Measurements from ENCODE around the gene TRIM40. TPM values are rescaled to one million over a fixed set of nuclear protein-coding genes. Genes with fewer than 3 reads are reported as not detected.

Gene TRIM40
- total RNA-seq, 1 donor from 2014 or later, result not detected

GRCh38 chr6:30096829-30097228, 39.1 kb upstream of the TRIM40 start:
- Mint-ChIP-seq H3K27me3 (ENCODE audit: low read depth) (peaks cover 99% of the 10 kb centered on the region), H3K4me3 (no peak overlapping the region), H3K27ac (ENCODE audit: unreplicated experiment) (no peak overlapping the region), H3K4me1 (peaks cover 24% of the 10 kb centered on the region), H3K9me3 (no peaks in the 10 kb centered on the region), H3K36me3 (ENCODE audit: low read depth) (no peaks in the 10 kb centered on the region)
- TF ChIP-seq, protein P1, sequence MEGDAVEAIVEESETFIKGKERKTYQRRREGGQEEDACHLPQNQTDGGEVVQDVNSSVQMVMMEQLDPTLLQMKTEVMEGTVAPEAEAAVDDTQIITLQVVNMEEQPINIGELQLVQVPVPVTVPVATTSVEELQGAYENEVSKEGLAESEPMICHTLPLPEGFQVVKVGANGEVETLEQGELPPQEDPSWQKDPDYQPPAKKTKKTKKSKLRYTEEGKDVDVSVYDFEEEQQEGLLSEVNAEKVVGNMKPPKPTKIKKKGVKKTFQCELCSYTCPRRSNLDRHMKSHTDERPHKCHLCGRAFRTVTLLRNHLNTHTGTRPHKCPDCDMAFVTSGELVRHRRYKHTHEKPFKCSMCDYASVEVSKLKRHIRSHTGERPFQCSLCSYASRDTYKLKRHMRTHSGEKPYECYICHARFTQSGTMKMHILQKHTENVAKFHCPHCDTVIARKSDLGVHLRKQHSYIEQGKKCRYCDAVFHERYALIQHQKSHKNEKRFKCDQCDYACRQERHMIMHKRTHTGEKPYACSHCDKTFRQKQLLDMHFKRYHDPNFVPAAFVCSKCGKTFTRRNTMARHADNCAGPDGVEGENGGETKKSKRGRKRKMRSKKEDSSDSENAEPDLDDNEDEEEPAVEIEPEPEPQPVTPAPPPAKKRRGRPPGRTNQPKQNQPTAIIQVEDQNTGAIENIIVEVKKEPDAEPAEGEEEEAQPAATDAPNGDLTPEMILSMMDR (conservative IDR thresholded peaks at IDR 0.05), result no peak
- DNase-seq (ENCODE audit: low read depth, low spot score), result no peak

GRCh38 chr6:30097902-30098768, 37.8 kb upstream of the TRIM40 start:
- Mint-ChIP-seq H3K27ac (ENCODE audit: unreplicated experiment) (no peak overlapping the region), H3K9me3 (no peaks in the 10 kb centered on the region), H3K27me3 (ENCODE audit: low read depth) (peaks cover 99% of the 10 kb centered on the region), H3K4me1 (peaks cover 33% of the 10 kb centered on the region), H3K4me3 (peak overlapping the region; percentile 16), H3K36me3 (ENCODE audit: low read depth) (no peaks in the 10 kb centered on the region)
- no peak for DNase-seq (ENCODE audit: low read depth, low spot score)
- TF ChIP-seq, protein P1 (conservative IDR thresholded peaks at IDR 0.05), result no peak

DNA sequence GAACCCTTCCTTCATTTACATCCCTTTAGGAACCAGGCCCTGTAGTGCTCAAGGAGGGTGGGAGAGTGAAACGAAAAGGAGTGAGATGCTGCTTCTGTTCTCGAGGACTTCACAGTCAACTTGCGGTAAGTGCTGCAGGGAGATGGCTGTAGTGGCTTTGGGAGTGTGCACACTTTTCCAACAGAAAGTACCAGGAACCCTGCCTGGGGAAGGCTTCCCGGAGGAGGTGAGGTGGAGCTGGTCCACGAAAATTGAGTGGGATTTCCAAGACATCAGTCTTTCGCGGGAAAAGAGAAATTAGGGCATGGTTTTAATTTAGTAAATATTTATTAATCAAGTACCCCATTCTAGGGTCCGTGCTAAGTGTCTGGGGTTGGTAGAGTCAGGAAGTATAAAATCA, 35.8 kb upstream of the TRIM40 start:
- H3K4me1 Mint-ChIP-seq, result peaks cover 38% of the 10 kb centered on the region
- H3K27me3 Mint-ChIP-seq (ENCODE audit: low read depth), result peaks cover 99% of the 10 kb centered on the region
- TF ChIP-seq, protein P1 (conservative IDR thresholded peaks at IDR 0.05), result no peak
- H3K36me3 Mint-ChIP-seq (ENCODE audit: low read depth), result no peaks in the 10 kb centered on the region
- H3K27ac Mint-ChIP-seq (ENCODE audit: unreplicated experiment), result no peak overlapping the region
- H3K4me3 Mint-ChIP-seq, result no peak overlapping the region
- no peak for DNase-seq (ENCODE audit: low read depth, low spot score)
- H3K9me3 Mint-ChIP-seq, result no peaks in the 10 kb centered on the region

DNA sequence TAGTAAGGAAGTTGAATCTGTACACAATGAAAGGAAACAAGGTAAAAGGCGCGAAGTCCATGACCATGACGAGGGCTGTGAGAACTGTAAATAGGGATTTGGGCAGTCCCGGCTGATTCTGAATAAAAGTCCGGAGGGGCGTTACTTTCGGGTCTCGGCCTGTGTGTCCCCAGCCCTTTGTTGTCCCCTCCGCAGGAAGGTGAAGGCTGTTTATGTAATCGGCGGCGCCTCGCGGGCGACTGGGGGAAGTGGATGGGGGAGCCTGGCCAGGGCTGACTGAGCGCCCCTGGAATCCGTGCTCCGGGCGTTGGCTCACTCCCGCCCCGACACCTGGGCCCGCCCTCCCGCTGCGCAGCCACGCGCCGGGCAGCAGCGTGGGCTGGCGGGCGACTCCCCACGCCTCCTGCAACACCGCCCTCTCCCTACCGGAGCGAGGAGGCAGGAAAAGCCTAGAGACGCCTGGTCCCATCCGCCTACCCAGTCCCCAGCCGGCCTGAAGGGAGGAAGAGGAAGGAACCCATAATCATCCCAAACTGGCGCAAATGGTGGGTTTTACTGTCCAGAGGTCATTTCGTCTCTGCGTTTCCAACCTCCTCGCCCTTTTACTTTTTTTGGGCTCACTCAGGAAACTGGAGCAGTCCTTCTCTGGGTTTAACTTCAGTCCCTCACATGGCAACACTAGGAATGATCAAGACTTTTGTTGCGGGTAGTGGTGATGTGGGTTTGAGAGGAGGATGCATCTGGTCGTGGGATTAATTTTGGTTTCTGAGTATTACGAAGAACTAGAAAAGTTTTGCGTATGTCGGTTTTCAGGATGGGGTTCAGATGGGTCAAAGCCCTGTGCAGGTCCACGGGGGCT, 35.1 kb upstream of the TRIM40 start:
- Mint-ChIP-seq H3K36me3 (ENCODE audit: low read depth) (no peaks in the 10 kb centered on the region), H3K27me3 (ENCODE audit: low read depth) (peaks cover 97% of the 10 kb centered on the region), H3K27ac (ENCODE audit: unreplicated experiment) (no peak overlapping the region), H3K4me1 (peaks cover 34% of the 10 kb centered on the region), H3K4me3 (peak overlapping the region; percentile 84), H3K9me3 (no peaks in the 10 kb centered on the region)
- TF ChIP-seq, protein P1 (conservative IDR thresholded peaks at IDR 0.05), result no peak
- DNase-seq (ENCODE audit: low read depth, low spot score), result no peak

DNA sequence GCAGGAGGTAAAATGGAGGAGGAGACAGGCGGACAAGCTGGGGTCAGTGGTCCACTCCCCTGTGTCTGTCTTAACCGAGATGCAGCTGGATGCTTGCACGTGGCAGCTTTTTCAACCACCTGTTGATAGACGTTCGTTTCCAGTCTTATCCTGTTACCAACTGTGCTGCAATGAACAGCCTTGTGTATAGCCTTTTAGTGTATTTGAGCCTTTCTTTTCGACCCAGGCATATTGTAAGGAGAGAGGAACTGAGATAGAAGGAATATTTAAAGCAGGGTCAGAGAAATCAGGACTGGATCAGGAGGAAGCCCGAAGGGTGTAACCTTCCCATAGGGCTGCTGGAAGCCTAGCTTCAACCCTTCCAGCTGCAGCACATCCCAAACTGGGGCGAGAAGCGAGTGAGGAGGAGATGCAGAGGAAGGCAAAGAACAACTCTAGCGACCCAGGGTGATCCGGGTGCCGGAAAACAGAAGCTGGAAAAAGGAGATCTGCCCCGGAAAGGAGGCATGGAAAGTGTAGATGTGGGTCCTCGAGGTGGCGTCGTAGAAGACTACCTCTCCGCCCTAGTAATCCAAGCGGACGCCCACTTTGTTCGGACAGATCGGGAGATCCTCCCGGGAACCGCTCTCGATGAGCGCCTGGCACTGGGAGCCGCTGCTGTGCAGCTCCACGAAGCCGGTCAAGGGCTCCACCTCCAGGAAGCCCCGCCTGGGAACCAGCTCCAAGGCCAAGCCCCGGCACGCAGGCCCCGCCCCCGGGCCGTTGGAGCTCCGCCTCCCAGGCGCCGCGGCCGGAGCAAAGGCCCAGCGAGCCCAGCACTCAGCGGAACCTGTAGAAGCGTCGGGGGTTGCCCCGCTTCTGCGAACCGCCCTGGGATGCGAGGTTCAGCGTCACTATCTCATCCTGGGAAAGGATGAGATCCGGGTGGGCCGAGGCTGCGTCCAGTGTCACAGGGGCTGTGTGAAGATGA, 34.2 kb upstream of the TRIM40 start:
- TF ChIP-seq, protein P1 (conservative IDR thresholded peaks at IDR 0.05), result no peak
- Mint-ChIP-seq H3K9me3 (no peaks in the 10 kb centered on the region), H3K4me1 (peaks cover 34% of the 10 kb centered on the region)

More for the DNA sequence above, 34.2 kb upstream of the TRIM40 start:
- no peak overlapping the region for H3K27ac Mint-ChIP-seq (ENCODE audit: unreplicated experiment)
- peak overlapping the region; percentile 84 for H3K4me3 Mint-ChIP-seq
- peak; percentile 77 for DNase-seq (ENCODE audit: low read depth, low spot score)
- peaks cover 97% of the 10 kb centered on the region for H3K27me3 Mint-ChIP-seq (ENCODE audit: low read depth)
- H3K36me3 Mint-ChIP-seq (ENCODE audit: low read depth), result no peaks in the 10 kb centered on the region
